Osteocyte (in vitro differentiated cells): ENCODE measurements around the gene DIAPH1. TPM values are rescaled to one million over a fixed set of nuclear protein-coding genes. Genes with fewer than 3 reads are reported as not detected.

Source experiments
- DNase-seq: peaks from one replicate; pipeline ENCODE4 v3.0.0; 2021; ENCODE audit warnings: mixed read lengths; ENCODE audit not compliant: unreplicated experiment; ENCODE audit errors: extremely low spot score
- H3K27ac Mint-ChIP-seq: one replicate; pipeline ENCODE4 v1.8.0; 2021; ENCODE audit warnings: mild to moderate bottlenecking, mixed read lengths; ENCODE audit not compliant: unreplicated experiment
- H3K27me3 Mint-ChIP-seq: one replicate; pipeline ENCODE4 v1.8.0; 2021; ENCODE audit warnings: mixed read lengths; ENCODE audit not compliant: unreplicated experiment
- H3K36me3 Mint-ChIP-seq: one replicate; pipeline ENCODE4 v1.8.0; 2021; ENCODE audit warnings: mixed read lengths; ENCODE audit not compliant: unreplicated experiment
- H3K4me1 Mint-ChIP-seq: one replicate; pipeline ENCODE4 v1.8.0; 2021; ENCODE audit warnings: mixed read lengths; ENCODE audit not compliant: unreplicated experiment
- H3K4me3 Mint-ChIP-seq: one replicate; pipeline ENCODE4 v1.8.0; 2021; ENCODE audit warnings: mild to moderate bottlenecking, moderate library complexity, mixed read lengths; ENCODE audit not compliant: unreplicated experiment
- H3K9me3 Mint-ChIP-seq: one replicate; pipeline ENCODE4 v1.8.0; 2021; ENCODE audit warnings: mixed read lengths; ENCODE audit not compliant: unreplicated experiment
- CTCF ChIP-seq: fragments of 200-600 bp; sonication (generic); IDR thresholded peaks from 2 replicates; pipeline ENCODE4 v1.5.0; 2021; ENCODE audit warnings: antibody characterized with exemption, mild to moderate bottlenecking, moderate library complexity
- total RNA-seq: library from RNA; stranded (reverse); gene quantifications from 2 replicates; pipeline ENCODE4 v1.2.1, GENCODE V29; 2021

DIAPH1 gene
- total RNA-seq, 1 donor from 2014 or later, result 50.9 TPM

- Mint-ChIP-seq H3K4me3 (no peak overlapping the region), H3K36me3 (peaks cover 6% of the 10 kb centered on the region), H3K9me3 (no peaks in the 10 kb centered on the region), H3K27ac (peak overlapping the region; percentile 99), H3K4me1 (peaks cover 86% of the 10 kb centered on the region), H3K27me3 (no peaks in the 10 kb centered on the region)
- no peak for TF ChIP-seq CTCF
- DNase-seq, result no peak
Measured at GRCh38 chr5:141510850-141511601, 107.8 kb downstream of the DIAPH1 start.

DNA sequence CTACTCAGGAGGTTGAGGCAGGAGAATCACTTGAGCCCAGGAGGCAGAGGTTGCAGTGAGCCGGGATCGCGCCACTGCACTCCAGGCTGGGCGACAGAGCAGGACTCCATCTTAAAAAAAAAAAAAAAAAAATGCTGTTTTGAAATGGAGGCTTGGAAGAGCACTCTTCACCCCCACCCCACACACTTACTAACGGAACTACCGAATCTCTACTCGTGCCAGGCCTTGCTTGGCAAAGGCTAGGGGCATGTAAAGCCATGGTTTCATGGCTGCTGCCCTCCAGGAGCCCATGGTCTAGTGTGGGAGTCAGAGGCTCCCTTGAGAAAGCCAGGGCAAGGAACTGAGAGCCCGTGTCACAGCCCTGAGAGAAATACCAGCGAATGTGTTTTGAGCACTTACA lies 108.6 kb downstream of the DIAPH1 start:
- peaks cover 7% of the 10 kb centered on the region for H3K36me3 Mint-ChIP-seq
- H3K27ac Mint-ChIP-seq, result peak overlapping the region; percentile 99
- no peak for DNase-seq
- H3K27me3 Mint-ChIP-seq, result no peaks in the 10 kb centered on the region
- peaks cover 77% of the 10 kb centered on the region for H3K4me1 Mint-ChIP-seq
- no peak overlapping the region for H3K4me3 Mint-ChIP-seq
- H3K9me3 Mint-ChIP-seq, result no peaks in the 10 kb centered on the region
- no peak for TF ChIP-seq CTCF

DNA sequence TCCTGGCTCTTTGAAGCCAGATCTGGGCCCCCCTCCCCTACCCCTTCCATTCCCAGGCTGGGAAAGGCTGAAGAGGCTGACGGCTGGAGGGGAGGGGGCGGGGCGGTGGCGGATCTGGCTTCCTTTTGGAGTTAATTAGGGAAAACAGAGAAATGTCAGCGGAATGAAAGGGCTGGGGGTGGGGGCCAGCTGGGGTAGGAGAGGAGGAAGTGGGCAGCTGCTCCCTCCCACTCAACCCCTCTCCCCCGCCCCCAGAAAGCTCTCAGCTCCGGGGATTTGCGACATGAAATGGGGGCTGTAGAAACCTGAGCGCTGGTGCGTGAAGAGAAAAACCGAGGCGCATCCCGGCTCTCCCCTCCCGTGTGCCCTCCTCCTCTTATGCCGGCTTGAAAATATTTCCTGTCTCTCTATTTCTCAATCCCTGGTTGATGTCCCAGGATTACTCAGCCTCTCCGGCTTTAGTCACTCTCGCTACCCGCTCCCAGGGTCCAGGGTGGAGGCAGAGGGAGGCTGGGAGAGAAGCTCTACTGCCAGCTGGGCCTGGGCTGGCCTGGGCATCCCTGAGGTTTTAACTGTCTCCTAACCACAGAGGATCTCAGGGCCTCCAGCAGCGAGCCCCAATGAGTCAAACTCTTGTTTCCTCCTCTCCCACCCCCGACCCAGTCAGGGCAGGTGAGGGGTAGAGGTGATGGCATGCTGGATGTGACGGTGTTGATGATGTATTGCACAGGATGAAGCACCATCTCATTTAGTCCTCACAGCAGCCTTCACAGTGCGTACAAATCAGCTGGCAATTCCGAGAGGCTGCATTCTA lies 109.8 kb downstream of the DIAPH1 start:
- TF ChIP-seq CTCF, result no peak

DNA sequence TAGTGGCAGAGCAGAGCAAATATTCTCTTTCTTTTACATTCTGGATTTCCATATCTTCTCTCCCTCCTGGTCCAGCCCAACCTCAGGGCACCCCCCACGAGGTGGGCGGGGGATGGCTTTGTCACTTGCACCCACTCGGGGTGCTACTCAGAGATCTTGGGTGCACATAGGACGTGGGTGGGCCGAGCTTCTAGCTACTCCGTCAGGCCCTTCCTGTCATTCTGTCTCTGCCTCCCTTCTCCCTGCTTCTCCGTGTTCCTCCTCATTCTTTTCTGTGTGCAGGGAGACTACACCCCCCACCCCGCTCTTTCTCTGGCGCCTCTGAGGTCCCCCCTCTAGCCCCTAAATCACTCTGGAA lies 110.4 kb downstream of the DIAPH1 start:
- H3K4me1 Mint-ChIP-seq, result peaks cover 67% of the 10 kb centered on the region

More for the DNA sequence above, 109.8 kb downstream of the DIAPH1 start:
- Mint-ChIP-seq H3K27me3 (no peaks in the 10 kb centered on the region), H3K4me3 (peak overlapping the region; percentile 67), H3K27ac (peak overlapping the region; percentile 99), H3K4me1 (peaks cover 70% of the 10 kb centered on the region), H3K9me3 (no peaks in the 10 kb centered on the region), H3K36me3 (peaks cover 8% of the 10 kb centered on the region)
- no peak for DNase-seq

More for the DNA sequence above, 110.4 kb downstream of the DIAPH1 start:
- no peak for DNase-seq
- Mint-ChIP-seq H3K27ac (peak overlapping the region; percentile 99), H3K9me3 (no peaks in the 10 kb centered on the region), H3K27me3 (no peaks in the 10 kb centered on the region), H3K4me3 (peak overlapping the region; percentile 67), H3K36me3 (peaks cover 9% of the 10 kb centered on the region)
- TF ChIP-seq CTCF, result no peak
